Adrenal gland (tissue), 12 donors: Measurements from ENCODE around the gene SLC38A1. TPM values are rescaled to one million over a fixed set of nuclear protein-coding genes. Genes with fewer than 3 reads are reported as not detected.
"Not testable (repeated sequence)": the region's sequence is repeated elsewhere in the genome, so short reads cannot be mapped to it uniquely, and the experiment has no call there.

Experiments used
- DNase-seq, 7 donors: peaks; one replicate each; pipeline ENCODE4 v3.0.0-alpha.2; 2019 to 2020
- H3K27ac ChIP-seq, 5 donors: fragments of 200-600 bp; sonication (generic) in 4 of 5; 1 replicate in 3 of 5; 2 replicates in 2 of 5; pipeline versions ENCODE4 v1.5.1 to v1.8.0; 2016 to 2020; ENCODE audit warnings: mild to moderate bottlenecking in 1 of 5
- H3K27me3 ChIP-seq: fragments of 200-600 bp; 2 replicates; pipeline ENCODE4 v1.8.0; 2021
- H3K36me3 ChIP-seq, 2 donors: fragments of 200-600 bp; replicated peaks in 1 of 2; 1 replicate in 1 of 2; 2 replicates in 1 of 2; pipeline versions ENCODE4 v1.5.1 to v1.8.0; 2018 to 2022
- H3K4me1 ChIP-seq, 2 donors: fragments of 200-600 bp; replicated peaks in 1 of 2; 1 replicate in 1 of 2; 2 replicates in 1 of 2; pipeline versions ENCODE4 v1.5.1 to v1.8.0; 2018 to 2021
- H3K4me3 ChIP-seq, 4 donors: fragments of 200-600 bp; sonication (generic) in 3 of 4; one replicate each; pipeline ENCODE4 v1.5.1; 2016 to 2018
- H3K9me3 ChIP-seq, 3 donors: fragments of 200-600 bp; sonication (generic) in 1 of 3; replicated peaks in 1 of 3; 1 replicate in 2 of 3; 2 replicates in 1 of 3; pipeline versions ENCODE4 v1.5.1 to v1.8.0; 2016 to 2021
- CTCF ChIP-seq, 6 experiments: fragments of 450-650 bp in 4 of 6; fragments of 200-600 bp in 2 of 6; sonication (generic) in 1 of 6; IDR thresholded peaks; 1 replicate in 5 of 6; 2 replicates in 1 of 6; pipeline versions ENCODE4 v1.5.1 to v1.8.0; 2016 to 2021; ENCODE audit warnings: antibody characterized with exemption in 6 of 6, mild to moderate bottlenecking in 2 of 6, moderate library complexity in 1 of 6
- POLR2A ChIP-seq, 2 donors: fragments of 450-650 bp; IDR thresholded peaks; one replicate each; pipeline ENCODE4 v1.6.1; 2017; ENCODE audit warnings: antibody characterized with exemption in 2 of 2, mild to moderate bottlenecking in 2 of 2, moderate library complexity in 1 of 2
- WGBS, 4 donors: extraction: QIAGEN DNeasy Blood & Tissue Kit in 2 of 4; methylation state at CpG; one replicate each; pipeline versions ENCODE4 v1.1.5 to v1.1.7; 2013 to 2017; 5-methylcytosine and 5-hydroxymethylcytosine counted together
- intact Hi-C, 2 donors: fragments of 100-400 bp; cut with DNase I; formaldehyde crosslinking; loops; one replicate each; pipeline versions ENCODE4 v1.14.1 to v1.15.0; 2022 to 2023
- polyA plus RNA-seq, 3 donors: library from polyadenylated mRNA; stranded (reverse); fragments of 200-250 nt in 2 of 3; fragments of 350-450 nt in 1 of 3; fragmentation: Illumina TruSeq in 1 of 3; extraction: RNeasy Lipid Tissue Mini Kit (QIAGEN cat#74804) in 1 of 3; gene quantifications; one replicate each; pipeline ENCODE4 v1.2.3, GENCODE V29; 2013 to 2014
- total RNA-seq, 9 donors: library from RNA; depleted of rRNA in 4 of 9; stranded (reverse); fragments of >200 nt in 4 of 9; fragments of 120-200 nt in 1 of 9; fragmentation: NEBNext Ultra II Directional in 1 of 9; extraction: Animal tissue kit (Norgen Biotek cat#: 25700) in 1 of 9; gene quantifications; one replicate each; pipeline versions ENCODE4 v1.1.0 to v1.2.4, GENCODE V29; 2013 to 2023
- donor health status: healthy with polysubstance abuse.
- donor health status: Bipolar disorder and iron deficiency.
- donor health status: DM: yes; HTN: yes; CAD: no.
- donor health status: DM: no; HTN: no; CAD: no.
- donor health status: DM: no; HTN: no; CAD: no.
- donor health status: DM: yes; HTN: yes; CAD: no.

SLC38A1 gene
- total and polyA plus RNA-seq, 12 donors, result 2.4 to 14.8 (median 6.1) TPM

GRCh38 chr12:46197883-46198282, 71.0 kb downstream of the SLC38A1 start:
- H3K27me3 ChIP-seq, result no peaks in the 10 kb centered on the region
- no peak for TF ChIP-seq CTCF (IDR thresholded peaks at IDR 0.05)
- no peak for TF ChIP-seq POLR2A (IDR thresholded peaks at IDR 0.05)
- H3K4me1 ChIP-seq, result no peaks in the 10 kb centered on the region
- no peaks in the 10 kb centered on the region for H3K9me3 ChIP-seq
- no peak for DNase-seq
- H3K4me3 ChIP-seq, result no peak overlapping the region
- H3K36me3 ChIP-seq, result no peaks in the 10 kb centered on the region
- WGBS, 4 donors, result 66 to 73% (median 70%) methylated on average over 5 of the region's 5 CpGs
- no peak overlapping the region for H3K27ac ChIP-seq
- intact Hi-C loops, result no loop called here

GRCh38 chr12:46190533-46190932, 78.3 kb downstream of the SLC38A1 start:
- H3K27ac ChIP-seq, intact Hi-C loops, H3K9me3 ChIP-seq, DNase-seq, H3K27me3 ChIP-seq, H3K4me3 ChIP-seq, H3K36me3 ChIP-seq, H3K4me1 ChIP-seq: not testable (repeated sequence)
- WGBS, 4 donors, result 86 to 95% (median 91%) methylated on average over 2 of the region's 2 CpGs

- TF ChIP-seq CTCF (IDR thresholded peaks at IDR 0.05) (no peak), POLR2A (IDR thresholded peaks at IDR 0.05) (no peak)
- no peaks in the 10 kb centered on the region for H3K9me3 ChIP-seq
- WGBS, 4 donors, result 90 to 94% (median 92%) methylated on average over 2 of the region's 2 CpGs
Observed at GRCh38 chr12:46188170-46188569, 80.7 kb downstream of the SLC38A1 start.

GRCh38 chr12:46187023-46187422, 81.8 kb downstream of the SLC38A1 start:
- TF ChIP-seq CTCF (IDR thresholded peaks at IDR 0.05), result no peak
- TF ChIP-seq POLR2A (IDR thresholded peaks at IDR 0.05), result no peak
- no peaks in the 10 kb centered on the region for H3K27me3 ChIP-seq
- H3K36me3 ChIP-seq, result no peaks in the 10 kb centered on the region
- no peak overlapping the region for H3K4me3 ChIP-seq
- H3K4me1 ChIP-seq, result no peaks in the 10 kb centered on the region
- peak; percentile 56 to 88 (median 80) for DNase-seq
- no peak overlapping the region for H3K27ac ChIP-seq
- intact Hi-C loops, result no loop called here
- 15 to 43% (median 25%) methylated on average over 3 of the region's 3 CpGs for WGBS, 4 donors
- H3K9me3 ChIP-seq, result no peaks in the 10 kb centered on the region

More at GRCh38 chr12:46188170-46188569, 80.7 kb downstream of the SLC38A1 start:
- H3K4me3 ChIP-seq, result no peak overlapping the region
- intact Hi-C loops, result no loop called here
- H3K36me3 ChIP-seq, result no peaks in the 10 kb centered on the region
- no peaks in the 10 kb centered on the region for H3K4me1 ChIP-seq
- DNase-seq, result no peak
- H3K27ac ChIP-seq, result no peak overlapping the region
- no peaks in the 10 kb centered on the region for H3K27me3 ChIP-seq

GRCh38 chr12:46186088-46186487, 82.8 kb downstream of the SLC38A1 start:
- no peak for DNase-seq
- Histone ChIP-seq H3K4me1 (no peaks in the 10 kb centered on the region), H3K9me3 (no peaks in the 10 kb centered on the region), H3K36me3 (no peaks in the 10 kb centered on the region), H3K27ac (no peak overlapping the region), H3K4me3 (no peak overlapping the region), H3K27me3 (no peaks in the 10 kb centered on the region)
- no peak for TF ChIP-seq CTCF (IDR thresholded peaks at IDR 0.05)
- TF ChIP-seq POLR2A (IDR thresholded peaks at IDR 0.05), result no peak
- 84 to 87% (median 86%) methylated on average over 3 of the region's 3 CpGs for WGBS, 4 donors
- intact Hi-C loops, result no loop called here
